ENCODE results near the gene AMIGO1. TPM values are rescaled to one million over a fixed set of nuclear protein-coding genes. Genes with fewer than 3 reads are reported as not detected.
A peak's percentile ranks its signal among the peaks of the same experiment; 100 is the strongest.
"Not testable (repeated sequence)": the region's sequence is repeated elsewhere in the genome, so short reads cannot be mapped to it uniquely, and the experiment has no call there.

AMIGO1 gene
- total RNA-seq, 1 donor from 2014 or later, result 3.5 TPM

DNA sequence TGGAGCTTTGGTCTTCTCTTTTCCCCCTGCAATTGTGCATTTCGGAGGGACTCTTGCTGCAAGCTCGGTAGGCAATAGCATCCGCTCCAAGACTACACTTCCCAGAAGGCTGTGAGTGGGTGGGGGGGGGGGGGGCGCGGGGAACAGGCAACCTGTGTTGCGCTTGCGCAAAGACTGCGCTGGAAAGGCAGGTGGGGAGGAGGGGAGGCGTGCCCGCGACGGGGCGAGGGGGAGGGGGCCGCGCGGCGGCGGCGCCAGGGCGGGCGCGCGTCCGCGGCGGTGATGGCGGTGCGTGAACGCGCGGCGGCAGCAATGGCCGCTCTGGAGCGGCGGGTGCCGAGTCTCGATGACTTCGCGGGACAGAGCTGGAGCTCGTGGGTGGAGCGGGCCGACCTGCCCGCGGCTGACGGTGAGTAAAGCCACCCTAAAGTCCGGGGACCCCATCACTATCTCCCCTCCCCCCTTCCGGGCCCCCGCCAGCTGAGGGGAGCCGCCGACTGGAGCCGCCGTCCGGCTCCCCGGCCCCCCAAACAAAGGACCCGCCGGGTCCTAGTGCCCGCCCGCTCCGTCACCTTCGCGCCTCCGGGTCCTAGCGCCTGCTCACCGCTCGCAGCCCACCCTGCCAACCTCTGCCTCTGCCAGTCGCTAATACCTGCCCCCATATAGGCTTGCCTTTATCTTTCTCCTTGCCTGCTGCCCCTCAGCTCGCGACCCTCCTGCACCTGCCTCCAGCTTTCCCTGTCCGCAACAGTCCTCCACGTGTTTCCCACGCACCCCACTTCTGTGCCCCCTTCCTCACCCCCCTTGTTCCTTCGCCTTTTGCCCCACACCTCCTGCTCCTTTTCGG is 25.6 kb downstream of the AMIGO1 start, which contains the start of gene ATXN7L2:
Gene ATXN7L2, plus strand, starts transcription at position 234 of the 847 bp plus-strand sequence. Its CDS starts 49 bp downstream, at position 283.
- peak; percentile 92 for DNase-seq

DNA sequence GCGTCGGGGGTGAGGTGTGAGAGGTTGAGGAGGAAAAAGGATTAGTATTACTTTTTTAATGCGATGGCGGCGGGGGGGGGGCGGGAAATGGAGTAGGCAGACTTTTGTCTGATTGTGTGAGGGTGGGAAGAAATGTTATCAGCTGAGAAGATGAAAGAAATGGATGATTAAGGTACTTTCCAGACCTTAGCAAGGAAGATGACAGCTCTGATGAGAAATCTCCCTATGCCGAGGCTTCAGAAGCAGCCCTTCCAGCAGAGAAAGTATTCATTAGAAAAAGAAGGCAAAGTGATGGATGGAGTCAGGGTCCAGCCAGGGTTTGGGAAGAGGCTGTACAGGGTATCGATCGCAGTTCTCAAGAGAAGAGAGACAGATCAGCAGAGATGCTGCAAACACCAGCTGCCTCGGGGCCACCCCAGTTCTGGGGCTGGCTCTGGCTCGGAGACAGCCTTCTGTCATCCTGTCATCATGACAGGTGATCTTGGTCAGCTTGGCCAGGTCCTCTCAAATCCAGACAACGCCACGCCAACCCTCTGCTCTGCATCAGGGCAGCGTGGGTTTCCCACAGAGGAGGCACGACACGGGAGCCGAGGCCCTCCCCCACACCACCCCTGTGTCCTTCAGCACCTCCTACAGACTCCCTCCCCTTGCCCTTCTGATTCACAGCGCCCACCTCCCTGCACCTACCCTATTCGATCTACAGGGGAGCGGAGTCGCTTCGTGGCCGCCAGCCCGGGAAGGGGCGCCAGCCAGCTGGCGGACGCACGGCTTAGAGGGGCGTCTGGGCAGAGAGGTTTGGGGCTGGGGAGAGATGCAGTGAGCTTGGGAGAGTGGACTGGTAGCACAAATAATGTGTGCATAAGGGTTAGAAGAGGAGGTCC is 26.5 kb downstream of the AMIGO1 start:
- DNase-seq, result no peak

DNA sequence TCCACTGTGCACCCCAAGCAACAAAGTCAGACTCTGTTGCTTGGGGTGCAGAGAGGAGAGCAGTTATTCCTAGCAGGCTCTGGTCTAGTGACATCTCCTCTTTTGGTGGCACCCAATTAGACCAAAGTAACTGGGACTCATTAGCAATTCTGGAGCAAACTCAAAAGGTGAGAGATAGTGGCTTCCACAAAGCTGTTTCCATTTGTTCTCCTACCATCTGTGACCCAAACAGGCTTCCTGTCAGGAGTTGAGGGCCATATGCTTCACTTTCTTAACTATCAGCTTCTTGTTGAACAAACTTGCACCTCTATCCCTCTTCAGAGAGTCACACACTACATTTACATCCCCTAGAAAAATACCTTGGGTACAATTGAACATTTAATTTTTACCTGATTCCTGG is 27.3 kb downstream of the AMIGO1 start:
- DNase-seq, result no peak

DNA sequence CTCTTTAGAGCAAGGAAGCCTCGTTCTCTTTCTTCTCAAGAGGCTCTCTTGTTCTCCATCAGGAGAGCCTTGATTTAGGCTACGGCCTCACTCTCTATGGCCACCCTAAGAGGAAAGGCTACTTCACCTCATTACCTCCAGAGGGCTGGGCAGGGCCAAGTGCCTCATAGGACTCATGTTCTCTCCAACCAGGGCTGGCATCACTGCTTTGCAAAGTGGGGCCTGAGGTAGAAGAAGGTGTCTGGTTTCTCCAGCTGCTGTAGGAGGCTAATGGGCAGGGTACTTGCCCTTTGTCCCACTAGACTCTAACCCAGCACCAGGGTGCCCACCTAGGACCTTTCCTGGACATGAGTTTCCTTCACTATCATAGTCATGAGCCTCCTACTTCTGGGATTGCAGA is 27.9 kb downstream of the AMIGO1 start:
- DNase-seq, result no peak

DNA sequence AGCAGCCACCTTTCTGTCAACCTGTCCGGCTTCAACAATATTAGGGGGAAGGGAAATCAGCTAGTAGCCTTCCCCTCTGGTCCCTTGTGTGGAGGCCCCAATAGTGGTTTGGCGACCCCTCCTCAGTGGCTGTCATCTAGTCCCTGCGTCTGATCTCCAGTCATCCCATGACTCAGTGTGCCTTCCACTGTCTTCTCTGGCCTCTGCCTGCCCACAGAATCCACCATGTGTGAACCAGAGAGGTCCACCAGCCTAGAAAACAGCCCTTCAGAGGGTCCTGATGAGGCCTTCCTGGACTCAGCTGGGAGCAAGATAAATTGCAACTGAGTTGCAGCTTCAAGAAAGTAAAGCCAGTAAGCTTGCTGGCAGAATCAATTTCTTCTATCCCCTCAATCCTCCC is 29.6 kb downstream of the AMIGO1 start:
- no peak for DNase-seq

DNA sequence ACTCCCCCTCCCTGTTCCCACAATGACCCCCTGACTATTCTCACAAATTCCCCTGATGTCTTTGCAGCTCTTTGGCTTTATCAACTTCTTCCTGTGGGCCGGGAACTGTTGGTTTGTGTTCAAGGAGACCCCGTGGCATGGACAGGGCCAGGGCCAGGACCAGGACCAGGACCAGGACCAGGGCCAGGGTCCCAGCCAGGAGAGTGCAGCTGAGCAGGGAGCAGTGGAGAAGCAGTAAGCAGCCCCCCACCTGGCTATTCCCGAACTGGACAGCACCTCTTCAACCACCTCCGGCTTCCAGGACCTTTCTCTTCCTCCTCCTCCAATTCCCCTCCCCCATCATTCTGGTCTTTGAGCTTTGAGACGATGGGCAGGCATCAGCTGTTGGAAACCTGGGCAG is 30.2 kb downstream of the AMIGO1 start:
- DNase-seq, result no peak

DNA sequence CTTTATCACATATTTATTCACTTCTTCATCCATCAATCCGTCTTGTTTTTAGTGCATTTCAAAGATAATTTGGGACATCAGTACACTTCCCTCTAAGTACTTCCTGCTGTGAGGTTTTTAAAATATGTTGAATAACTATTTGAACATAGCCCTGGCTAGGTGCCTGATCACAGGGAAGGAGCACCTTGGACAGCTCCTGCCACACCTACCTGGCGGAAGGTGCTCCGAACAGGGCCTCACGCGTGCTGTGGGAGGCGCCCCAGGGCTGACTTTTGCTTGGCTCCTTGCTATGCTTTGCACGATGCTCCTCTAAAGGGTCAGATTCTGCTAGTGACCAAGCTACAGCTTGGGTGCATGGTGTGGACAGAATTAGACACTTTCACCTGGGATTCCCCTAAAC is 30.7 kb downstream of the AMIGO1 start:
- no peak for DNase-seq

DNA sequence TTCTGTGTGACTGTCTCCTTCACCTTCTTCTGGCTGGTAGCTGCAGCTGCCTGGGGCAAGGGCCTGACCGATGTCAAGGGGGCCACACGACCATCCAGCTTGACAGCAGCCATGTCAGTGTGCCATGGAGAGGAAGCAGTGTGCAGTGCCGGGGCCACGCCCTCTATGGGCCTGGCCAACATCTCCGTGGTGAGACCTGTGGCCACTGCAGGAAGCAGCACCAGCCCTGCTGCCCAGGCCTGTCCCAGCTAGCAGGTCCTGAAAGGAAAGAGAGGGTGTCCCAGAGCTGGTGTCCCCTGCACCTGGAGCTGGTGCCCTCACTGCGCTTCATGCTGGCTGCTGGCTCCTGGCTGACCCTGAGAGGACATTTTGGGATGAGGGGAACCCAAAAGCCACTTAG is 31.7 kb downstream of the AMIGO1 start:
- no peak for DNase-seq

DNA sequence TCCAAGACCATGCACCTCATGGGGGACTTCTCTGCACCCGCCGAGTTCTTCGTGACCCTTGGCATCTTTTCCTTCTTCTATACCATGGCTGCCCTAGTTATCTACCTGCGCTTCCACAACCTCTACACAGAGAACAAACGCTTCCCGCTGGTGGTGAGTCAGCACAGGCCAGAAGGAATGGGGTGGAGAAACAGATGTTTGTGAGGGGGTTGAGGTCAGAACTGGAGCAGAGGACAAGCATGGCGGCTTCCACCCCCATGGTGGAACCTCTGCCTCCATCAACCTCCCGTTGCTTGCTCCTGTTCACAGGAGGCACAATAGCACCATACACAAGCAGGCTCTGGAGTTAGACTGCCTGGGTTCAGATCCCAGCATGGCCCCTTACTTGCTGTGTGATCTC is 32.7 kb downstream of the AMIGO1 start:
- DNase-seq, result no peak

DNA sequence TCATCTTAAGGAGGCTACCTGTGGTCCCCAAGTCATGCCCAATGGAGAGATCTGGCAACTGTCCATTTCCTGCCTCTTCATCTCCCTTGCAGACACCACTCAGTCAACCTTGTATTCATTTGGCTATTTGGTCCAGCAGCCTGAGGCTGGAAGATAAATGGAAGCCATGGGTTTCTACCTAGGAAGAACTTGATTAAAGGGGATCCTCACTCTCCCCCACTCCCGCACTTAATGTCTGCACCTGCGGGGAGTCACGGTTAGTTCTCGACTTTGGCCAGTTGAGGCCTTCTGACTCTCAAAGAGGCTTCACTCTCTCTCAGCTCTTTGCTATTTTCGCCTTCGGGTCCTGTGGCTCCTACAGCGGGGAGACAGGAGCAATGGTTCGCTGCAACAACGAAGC is 34.3 kb downstream of the AMIGO1 start:
- DNase-seq, result no peak

DNA sequence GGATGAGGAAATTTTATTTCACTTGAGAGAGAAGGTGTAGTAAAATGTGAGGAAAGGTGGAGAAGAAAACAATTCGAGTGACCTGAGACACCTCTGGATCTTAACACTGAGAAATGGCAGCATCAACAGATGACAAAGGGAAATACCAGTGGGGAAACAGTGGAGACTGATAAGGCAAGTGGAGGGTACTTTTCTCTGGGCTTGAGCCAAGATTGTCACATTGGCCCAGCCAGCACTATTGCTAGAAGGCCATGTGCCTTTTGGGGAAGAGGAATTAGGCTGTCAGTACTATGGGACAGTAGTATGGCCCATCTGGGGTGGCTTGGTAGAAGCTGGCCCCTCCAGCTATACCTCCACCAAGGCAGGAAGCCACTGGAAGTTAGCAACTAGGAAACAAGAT is 34.8 kb downstream of the AMIGO1 start:
- no peak for DNase-seq

DNA sequence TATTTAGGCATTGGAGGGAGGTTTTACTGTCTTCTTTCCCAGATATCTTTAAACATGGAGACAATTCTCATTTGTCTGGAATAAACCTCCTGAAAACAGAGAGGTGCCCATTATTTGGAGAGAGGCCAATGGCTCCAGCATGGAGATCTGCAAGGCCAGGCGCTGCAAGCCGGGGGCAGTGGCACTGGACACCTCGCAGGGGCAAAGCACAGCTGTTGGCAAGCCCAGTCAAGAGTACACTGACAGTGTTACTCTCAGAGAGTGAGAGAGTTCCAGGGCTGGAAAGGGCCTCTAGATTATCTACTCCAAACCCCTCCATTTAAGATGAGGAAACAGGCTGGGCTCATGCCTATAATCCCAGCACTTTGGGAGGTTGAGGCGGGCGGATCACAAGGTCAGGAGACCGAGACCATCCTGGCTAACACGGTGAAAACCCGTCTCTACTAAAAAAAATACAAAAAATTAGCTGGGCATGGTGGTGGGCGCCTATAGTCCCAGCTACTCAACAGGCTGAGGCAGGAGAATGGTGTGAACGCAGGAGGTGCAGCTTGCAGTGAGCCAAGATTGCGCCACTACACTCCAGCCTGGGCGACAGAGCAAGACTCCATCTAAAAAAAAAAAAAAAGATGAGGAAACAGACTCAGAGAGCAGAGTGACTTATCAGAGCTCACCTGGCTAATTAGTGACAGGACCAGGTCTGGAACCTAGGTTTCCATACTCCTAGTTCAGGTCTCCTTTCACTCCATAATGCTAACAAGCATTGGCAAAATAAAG is 36.1 kb downstream of the AMIGO1 start:
- not testable (repeated sequence) for DNase-seq

DNA sequence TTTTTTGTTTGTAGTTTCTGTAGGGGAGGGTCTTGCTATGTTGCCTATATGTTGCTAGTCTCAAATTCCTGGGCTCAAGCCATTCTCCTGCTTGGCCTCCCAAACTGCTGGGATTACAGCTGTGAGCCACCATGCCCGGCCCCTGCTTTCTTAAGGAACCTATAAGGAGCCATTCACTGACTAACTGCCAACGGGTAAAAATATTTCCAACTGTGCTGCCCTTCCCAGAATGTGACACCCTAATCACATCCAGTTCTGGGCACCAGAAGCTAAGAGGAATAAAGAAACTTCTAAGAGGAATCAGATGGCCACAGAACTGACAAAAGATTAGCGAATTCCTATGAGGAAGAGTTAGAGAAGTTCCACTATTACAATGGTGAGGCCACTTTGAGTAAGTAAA is 36.7 kb downstream of the AMIGO1 start:
- DNase-seq, result no peak

DNA sequence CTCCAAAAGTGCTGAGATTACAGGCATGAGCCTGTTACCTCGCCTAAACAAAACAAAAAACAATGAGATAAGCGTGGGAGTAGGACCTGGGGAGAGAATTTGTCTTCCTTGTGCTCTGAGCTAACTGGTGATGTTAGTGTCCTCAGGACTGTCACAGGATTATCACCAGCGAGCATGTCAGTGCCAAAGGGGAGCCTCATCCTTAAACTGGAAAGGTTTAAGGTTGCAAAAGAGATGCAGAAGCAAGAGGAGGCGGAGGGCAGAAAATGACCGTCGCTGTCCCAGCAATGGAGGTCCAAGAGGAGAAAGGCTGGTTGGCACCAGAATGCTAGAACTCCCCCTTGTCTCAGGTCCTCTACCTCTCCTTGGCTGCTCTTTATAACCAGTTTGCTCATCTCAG is 39.3 kb downstream of the AMIGO1 start:
- DNase-seq, result no peak

DNA sequence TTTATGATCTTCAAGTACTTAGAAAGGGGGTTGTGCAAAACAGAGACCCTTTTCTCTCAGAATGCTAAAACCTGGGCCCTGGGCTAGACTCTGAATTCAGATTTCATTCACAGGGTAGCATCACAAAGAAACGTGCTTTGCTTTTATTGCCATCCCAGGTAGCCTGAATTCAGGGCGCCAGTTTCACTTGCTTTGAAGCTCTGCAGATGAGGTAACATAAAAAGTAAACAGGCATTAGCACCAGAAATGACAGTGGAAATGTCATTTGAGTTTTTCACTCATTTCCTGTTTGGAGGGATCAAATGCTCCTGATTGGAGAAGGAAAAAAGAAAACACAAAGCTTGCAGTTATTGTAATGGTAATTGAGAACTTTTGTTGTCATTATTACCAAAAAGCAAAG is 40.6 kb downstream of the AMIGO1 start:
- DNase-seq, result no peak

DNA sequence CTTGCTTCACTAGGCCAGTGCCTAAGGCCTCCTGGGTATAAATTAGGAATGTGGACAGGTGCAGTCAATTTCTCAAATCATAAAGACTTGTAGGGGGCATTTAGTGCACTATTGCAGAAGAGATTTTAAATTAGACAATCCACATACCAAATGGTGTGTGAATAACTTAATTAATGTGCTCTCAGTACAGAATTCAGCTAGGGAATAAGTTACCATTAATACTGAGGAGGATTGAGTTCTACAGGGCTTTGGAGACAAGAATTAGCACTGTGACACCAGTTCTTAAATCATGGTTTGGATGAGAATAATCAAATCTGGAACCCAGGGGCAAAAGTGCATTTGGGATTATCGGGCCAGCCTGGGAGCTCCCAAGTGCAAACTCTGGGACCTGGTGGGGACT is 41.5 kb downstream of the AMIGO1 start:
- no peak for DNase-seq

DNA sequence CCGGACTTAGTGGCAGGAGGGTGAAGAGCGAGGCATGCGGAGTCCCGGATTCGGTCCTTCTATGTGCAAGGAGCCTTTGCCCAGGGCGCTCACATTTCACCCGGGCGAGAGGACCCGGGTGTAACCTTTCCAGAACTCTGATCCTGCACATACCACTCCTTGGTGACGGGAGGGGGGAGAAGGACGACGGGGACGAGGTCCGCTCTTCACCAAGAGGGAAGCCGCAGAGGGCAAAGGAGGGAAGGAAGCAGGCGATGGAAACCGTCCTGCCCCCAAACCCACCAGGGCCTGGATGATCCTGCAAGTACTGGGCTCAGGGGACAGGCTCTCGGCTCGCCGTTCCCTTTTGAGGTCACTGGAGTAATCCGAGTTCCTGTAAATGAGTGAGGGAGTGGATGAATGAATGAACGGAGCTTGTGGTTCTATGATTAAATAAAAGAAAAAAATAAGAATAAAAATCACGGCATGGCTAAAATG is 42.2 kb downstream of the AMIGO1 start:
- DNase-seq, result no peak

DNA sequence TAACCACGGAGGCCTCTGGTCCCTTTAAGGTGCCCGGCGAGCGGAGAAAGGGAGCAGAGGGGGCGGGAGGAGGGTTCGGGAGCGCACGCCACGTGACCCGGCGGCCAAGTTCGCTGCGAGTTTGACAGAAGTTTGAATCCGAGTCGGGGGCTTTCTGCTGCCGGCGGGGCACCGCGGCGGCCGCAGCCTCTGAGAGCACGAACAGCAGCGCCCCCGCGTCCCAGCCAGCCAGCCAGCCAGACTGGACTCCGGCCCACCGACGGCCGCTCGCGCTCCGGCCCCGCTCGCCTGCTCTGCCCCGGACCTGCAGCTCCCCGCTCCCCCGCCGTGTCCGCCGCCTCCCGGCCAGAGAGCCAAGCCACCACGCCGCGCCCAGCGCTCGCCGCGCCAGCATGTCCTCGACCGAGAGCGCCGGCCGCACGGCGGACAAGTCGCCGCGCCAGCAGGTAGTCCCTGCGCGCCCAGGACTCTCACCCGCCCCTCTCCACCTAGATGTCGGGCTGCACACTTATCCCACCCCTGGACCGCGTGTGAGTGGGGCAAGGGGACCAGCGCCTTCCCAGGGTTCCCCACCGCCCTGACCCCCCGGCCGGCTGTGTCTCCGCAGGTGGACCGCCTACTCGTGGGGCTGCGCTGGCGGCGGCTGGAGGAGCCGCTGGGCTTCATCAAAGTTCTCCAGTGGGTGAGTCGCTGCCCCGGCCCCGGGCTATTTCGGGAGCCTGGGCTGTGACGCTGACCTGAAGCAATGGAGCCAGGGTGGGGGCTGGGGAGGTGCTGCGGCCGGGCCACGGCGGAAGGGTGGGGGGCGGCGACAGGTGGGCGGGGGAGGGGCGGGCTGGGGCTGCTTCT is 42.9 kb downstream of the AMIGO1 start, which contains the start of gene SYPL2:
Gene SYPL2, plus strand, starts transcription at position 95 of the 849 bp plus-strand sequence. Its CDS starts 298 bp downstream, at position 393.
- DNase-seq, result no peak

DNA sequence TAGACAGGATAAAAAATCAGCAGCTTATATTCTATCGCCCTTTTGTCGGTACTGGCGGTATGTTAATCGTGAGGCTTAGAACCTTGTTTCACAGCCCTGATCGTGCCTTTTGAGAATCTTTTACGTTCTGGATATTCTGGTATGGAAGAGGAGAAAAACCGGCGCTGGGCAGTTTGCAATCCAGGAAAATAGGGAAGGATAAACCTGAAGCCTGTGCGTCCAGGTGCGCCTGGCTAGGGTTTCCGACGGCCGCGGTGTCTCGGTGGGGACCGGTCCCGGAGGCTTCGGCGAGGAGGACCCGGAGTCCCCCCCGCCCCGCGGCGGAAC is 43.4 kb downstream of the AMIGO1 start:
- no peak for DNase-seq

DNA sequence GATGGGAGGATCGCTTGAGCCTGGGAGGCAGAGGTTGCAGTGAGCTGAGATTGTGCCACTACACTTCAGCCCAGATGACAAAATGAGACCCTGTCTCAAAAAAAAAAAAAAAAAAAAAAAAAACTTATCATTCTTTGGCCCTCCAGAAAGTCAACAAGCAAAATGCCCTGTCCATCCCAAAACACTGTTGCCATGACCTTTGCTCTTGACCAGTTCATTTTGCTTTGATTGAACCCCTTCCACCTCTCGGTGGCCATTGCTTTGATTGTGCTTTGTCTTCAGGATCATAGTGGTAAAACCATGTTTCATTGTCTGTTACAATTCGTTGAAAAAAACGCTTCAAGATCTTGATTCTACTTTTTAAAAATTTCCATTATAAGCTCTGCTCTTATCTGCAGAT is 51.7 kb downstream of the AMIGO1 start:
- no peak for DNase-seq

DNA sequence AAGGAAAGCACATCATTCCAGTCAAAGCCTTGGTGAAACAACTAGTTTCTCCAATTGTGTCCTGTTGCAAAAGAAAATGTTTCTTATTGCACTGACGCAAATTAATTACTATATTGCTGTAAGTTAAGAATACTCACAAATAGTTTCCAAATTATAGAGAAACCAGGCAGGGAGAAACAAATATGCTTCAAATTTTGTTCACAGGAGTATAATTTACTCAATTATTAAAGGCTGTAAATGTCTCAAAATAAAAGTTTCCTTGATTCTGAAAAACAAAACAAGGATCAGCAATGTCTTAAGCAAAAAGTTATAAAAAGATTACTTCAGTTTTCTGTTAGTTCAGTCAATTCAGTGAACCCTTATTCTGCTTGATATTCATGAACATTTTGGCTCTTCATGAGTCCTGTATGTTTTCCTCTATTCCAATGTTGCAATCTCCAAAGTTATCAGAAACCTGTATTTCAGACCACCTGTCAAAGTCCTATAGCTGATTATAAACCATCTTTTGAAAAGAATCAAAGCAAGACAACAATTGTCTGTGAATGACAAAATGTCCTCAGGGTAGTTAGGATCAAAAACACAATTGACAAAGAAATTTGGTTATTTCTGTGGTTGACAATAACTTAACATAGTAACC is 54.9 kb downstream of the AMIGO1 start:
- no peak for DNase-seq

All from skin of body (tissue), 2 donors.